ENCODE data around the gene DNM2. TPM values are rescaled to one million over a fixed set of nuclear protein-coding genes. Genes with fewer than 3 reads are reported as not detected.
A peak's percentile ranks its signal among the peaks of the same experiment; 100 is the strongest.

Gene DNM2
- total and polyA plus RNA-seq, 2 of the 13 experiments (the other 11 are each of a cell fraction or from before 2014, with no cell fraction given) = 41.7 to 59.8 TPM

- peak; percentile 30; the same call in 1 of the 2 replicates for TF ChIP-seq SPEN (CRISPR knock-in tag; IDR thresholded peaks at IDR 0.05; ENCODE audit: low read depth)
- no peak for TF ChIP-seq MLXIP (CRISPR knock-in tag; IDR thresholded peaks at IDR 0.05; ENCODE audit: borderline replicate concordance)
- no peak for TF ChIP-seq NR2F6 (IDR thresholded peaks at IDR 0.05)
- peak; percentile 60 for TF ChIP-seq NR2F6 (CRISPR knock-in tag; IDR thresholded peaks at IDR 0.05)
- no peak for TF ChIP-seq STAT5B (CRISPR knock-in tag; IDR thresholded peaks at IDR 0.05)
- no peak for TF ChIP-seq ZNF740 (CRISPR knock-in tag; IDR thresholded peaks at IDR 0.05)
- TF ChIP-seq SP2 (CRISPR knock-in tag; IDR thresholded peaks at IDR 0.05) = no peak
- TF ChIP-seq HOXA3 (CRISPR knock-in tag; IDR thresholded peaks at IDR 0.05) = peak; percentile 76
- TF ChIP-seq ZNF788 (CRISPR knock-in tag; IDR thresholded peaks at IDR 0.05; ENCODE audit: borderline replicate concordance) = peak; percentile 46; the same call in 1 of the 2 replicates
- TF ChIP-seq NFAT5 (CRISPR knock-in tag; IDR thresholded peaks at IDR 0.05) = no peak
- TF ChIP-seq ZMYM2 (CRISPR knock-in tag; IDR thresholded peaks at IDR 0.05) = peak; percentile 66; the same call in 1 of the 2 replicates
- no peak for TF ChIP-seq DZIP1 (CRISPR knock-in tag; IDR thresholded peaks at IDR 0.05)
- TF ChIP-seq PITX1 (CRISPR knock-in tag; IDR thresholded peaks at IDR 0.05) = peak; percentile 56; the same call in 1 of the 2 replicates
Observed at GRCh38 chr19:10748927-10749434, 31.1 kb downstream of the DNM2 start (continued).

All from HepG2 (cell line).